ENCODE data around the gene NOX4. TPM values are rescaled to one million over a fixed set of nuclear protein-coding genes. Genes with fewer than 3 reads are reported as not detected.
"Not testable (repeated sequence)": the region's sequence is repeated elsewhere in the genome, so short reads cannot be mapped to it uniquely, and the experiment has no call there.

NOX4 gene
- total RNA-seq, 5 donors from 2014 or later (not counting 1 experiment from before 2014, with no cell fraction given): not detected

GRCh38 chr11:89379976-89380771 lies 111.0 kb downstream of the NOX4 start:
- POLR2A ChIA-PET; ATAC-seq (replicated peaks in 1 of 4); H3K36me3 Mint-ChIP-seq; CTCF ChIA-PET; H3K9me3 Mint-ChIP-seq; H3K27ac ChIP-seq (ENCODE audit: low read length); H3K27me3 Mint-ChIP-seq; H3K4me3 Mint-ChIP-seq; H3K4me3 ChIP-seq (ENCODE audit: control insufficient read depth in 1 of 2, extremely low read depth in 1 of 2, low read length in 1 of 2); H3K27ac Mint-ChIP-seq; DNase-seq; H3K27me3 ChIP-seq (replicated peaks in 1 of 2; ENCODE audit: control insufficient read depth in 2 of 2, extremely low read depth in 1 of 2, insufficient read depth in 2 of 2, low read length in 1 of 2); H3K4me1 ChIP-seq (ENCODE audit: control insufficient read depth in 1 of 2, extremely low read depth in 1 of 2, insufficient read depth in 2 of 2, low read length in 2 of 2); H3K4me1 Mint-ChIP-seq; H3K9me3 ChIP-seq; H3K36me3 ChIP-seq (ENCODE audit: control insufficient read depth in 2 of 2, extremely low read depth in 1 of 2, insufficient read depth in 1 of 2, low read length in 1 of 2): not testable (repeated sequence)

- ATAC-seq (replicated peaks in 1 of 4); DNase-seq; H3K9me3 ChIP-seq; H3K27me3 Mint-ChIP-seq; H3K27me3 ChIP-seq (replicated peaks in 1 of 2; ENCODE audit: control insufficient read depth in 2 of 2, extremely low read depth in 1 of 2, insufficient read depth in 2 of 2, low read length in 1 of 2); H3K4me3 ChIP-seq (ENCODE audit: control insufficient read depth in 1 of 2, extremely low read depth in 1 of 2, low read length in 1 of 2); H3K9me3 Mint-ChIP-seq; POLR2A ChIA-PET; H3K4me1 Mint-ChIP-seq; H3K27ac Mint-ChIP-seq; H3K36me3 Mint-ChIP-seq; CTCF ChIA-PET; H3K27ac ChIP-seq (ENCODE audit: low read length); H3K4me3 Mint-ChIP-seq; H3K4me1 ChIP-seq (ENCODE audit: control insufficient read depth in 1 of 2, extremely low read depth in 1 of 2, insufficient read depth in 2 of 2, low read length in 2 of 2); H3K36me3 ChIP-seq (ENCODE audit: control insufficient read depth in 2 of 2, extremely low read depth in 1 of 2, insufficient read depth in 1 of 2, low read length in 1 of 2): not testable (repeated sequence)
- no CpG with 5 or more reads among the region's 1 CpG for WGBS (ENCODE audit: insufficient coverage)
These were observed 112.2 kb downstream of the NOX4 start for GRCh38 chr11:89378986-89379385.

GRCh38 chr11:89369356-89369755 lies 121.8 kb downstream of the NOX4 start:
- H3K27ac Mint-ChIP-seq; CTCF ChIA-PET; H3K4me1 Mint-ChIP-seq; H3K4me3 Mint-ChIP-seq; H3K36me3 Mint-ChIP-seq; H3K9me3 ChIP-seq; H3K27me3 Mint-ChIP-seq; H3K4me3 ChIP-seq (ENCODE audit: control insufficient read depth in 1 of 2, extremely low read depth in 1 of 2, low read length in 1 of 2); POLR2A ChIA-PET; H3K36me3 ChIP-seq (ENCODE audit: control insufficient read depth in 2 of 2, extremely low read depth in 1 of 2, insufficient read depth in 1 of 2, low read length in 1 of 2); ATAC-seq (replicated peaks in 1 of 4); DNase-seq; H3K9me3 Mint-ChIP-seq; H3K27me3 ChIP-seq (replicated peaks in 1 of 2; ENCODE audit: control insufficient read depth in 2 of 2, extremely low read depth in 1 of 2, insufficient read depth in 2 of 2, low read length in 1 of 2); H3K27ac ChIP-seq (ENCODE audit: low read length); H3K4me1 ChIP-seq (ENCODE audit: control insufficient read depth in 1 of 2, extremely low read depth in 1 of 2, insufficient read depth in 2 of 2, low read length in 2 of 2): not testable (repeated sequence)
- no CpG with 5 or more reads among the region's 2 CpGs for WGBS (ENCODE audit: insufficient coverage)

- H3K4me3 ChIP-seq (ENCODE audit: control insufficient read depth in 1 of 2, extremely low read depth in 1 of 2, low read length in 1 of 2); POLR2A ChIA-PET; H3K36me3 Mint-ChIP-seq; ATAC-seq (replicated peaks in 1 of 4); H3K27ac ChIP-seq (ENCODE audit: low read length); H3K27ac Mint-ChIP-seq; H3K4me1 Mint-ChIP-seq; DNase-seq; H3K9me3 ChIP-seq; H3K4me3 Mint-ChIP-seq; H3K27me3 Mint-ChIP-seq; H3K36me3 ChIP-seq (ENCODE audit: control insufficient read depth in 2 of 2, extremely low read depth in 1 of 2, insufficient read depth in 1 of 2, low read length in 1 of 2); H3K9me3 Mint-ChIP-seq; H3K4me1 ChIP-seq (ENCODE audit: control insufficient read depth in 1 of 2, extremely low read depth in 1 of 2, insufficient read depth in 2 of 2, low read length in 2 of 2); H3K27me3 ChIP-seq (replicated peaks in 1 of 2; ENCODE audit: control insufficient read depth in 2 of 2, extremely low read depth in 1 of 2, insufficient read depth in 2 of 2, low read length in 1 of 2): not testable (repeated sequence)
- CTCF ChIA-PET: interaction anchor here in 1 of 2 donors (0.7 kb wide), 1 partner anchor 193 kb away, joined by 3 read pairs; no protein-coding TSS in a partner anchor
- WGBS (ENCODE audit: insufficient coverage): no CpG with 5 or more reads among the region's 2 CpGs
These were observed 126.3 kb downstream of the NOX4 start for GRCh38 chr11:89364856-89365255.

- ChIA-PET CTCF (interaction anchor here in 1 of 2 donors (0.7 kb wide), 1 partner anchor 138 kb away, joined by 4 read pairs; no protein-coding TSS in a partner anchor), POLR2A (no interaction called here)
- DNase-seq: no peak
- no peaks in the 10 kb centered on the region for H3K27me3 ChIP-seq (replicated peaks in 1 of 2; ENCODE audit: control insufficient read depth in 2 of 2, extremely low read depth in 1 of 2, insufficient read depth in 2 of 2, low read length in 1 of 2)
- H3K4me3 ChIP-seq (ENCODE audit: control insufficient read depth in 1 of 2, extremely low read depth in 1 of 2, low read length in 1 of 2): no peak overlapping the region
- ATAC-seq (replicated peaks in 1 of 4): no peak
- no peak overlapping the region for H3K27ac Mint-ChIP-seq
- H3K36me3 ChIP-seq (ENCODE audit: control insufficient read depth in 2 of 2, extremely low read depth in 1 of 2, insufficient read depth in 1 of 2, low read length in 1 of 2): no peaks in the 10 kb centered on the region
- no peaks in the 10 kb centered on the region for H3K4me1 Mint-ChIP-seq
- no peak overlapping the region for H3K4me3 Mint-ChIP-seq
- no peaks in the 10 kb centered on the region for H3K9me3 Mint-ChIP-seq
- no peaks in the 10 kb centered on the region for H3K27me3 Mint-ChIP-seq
- H3K27ac ChIP-seq (ENCODE audit: low read length): no peak overlapping the region
- H3K36me3 Mint-ChIP-seq: no peaks in the 10 kb centered on the region
- no peaks in the 10 kb centered on the region for H3K4me1 ChIP-seq (ENCODE audit: control insufficient read depth in 1 of 2, extremely low read depth in 1 of 2, insufficient read depth in 2 of 2, low read length in 2 of 2)
- no peaks in the 10 kb centered on the region for H3K9me3 ChIP-seq
- WGBS (ENCODE audit: insufficient coverage): 88% methylated on average over 2 of the region's 2 CpGs
These were observed 129.4 kb downstream of the NOX4 start for GRCh38 chr11:89361734-89362133.

GRCh38 chr11:89359208-89359607 lies 132.0 kb downstream of the NOX4 start:
- H3K4me3 ChIP-seq (ENCODE audit: control insufficient read depth in 1 of 2, extremely low read depth in 1 of 2, low read length in 1 of 2); H3K9me3 Mint-ChIP-seq; H3K4me1 ChIP-seq (ENCODE audit: control insufficient read depth in 1 of 2, extremely low read depth in 1 of 2, insufficient read depth in 2 of 2, low read length in 2 of 2); POLR2A ChIA-PET; H3K27ac ChIP-seq (ENCODE audit: low read length); H3K36me3 Mint-ChIP-seq; ATAC-seq (replicated peaks in 1 of 4); H3K4me3 Mint-ChIP-seq; H3K27ac Mint-ChIP-seq; CTCF ChIA-PET; H3K36me3 ChIP-seq (ENCODE audit: control insufficient read depth in 2 of 2, extremely low read depth in 1 of 2, insufficient read depth in 1 of 2, low read length in 1 of 2); H3K27me3 ChIP-seq (replicated peaks in 1 of 2; ENCODE audit: control insufficient read depth in 2 of 2, extremely low read depth in 1 of 2, insufficient read depth in 2 of 2, low read length in 1 of 2); DNase-seq; H3K4me1 Mint-ChIP-seq; H3K27me3 Mint-ChIP-seq; H3K9me3 ChIP-seq: not testable (repeated sequence)

- H3K27me3 Mint-ChIP-seq: no peaks in the 10 kb centered on the region
- no peaks in the 10 kb centered on the region for H3K36me3 Mint-ChIP-seq
- H3K9me3 Mint-ChIP-seq: no peaks in the 10 kb centered on the region
- Histone ChIP-seq H3K9me3 (no peaks in the 10 kb centered on the region), H3K4me3 (ENCODE audit: control insufficient read depth in 1 of 2, extremely low read depth in 1 of 2, low read length in 1 of 2) (no peak overlapping the region), H3K36me3 (ENCODE audit: control insufficient read depth in 2 of 2, extremely low read depth in 1 of 2, insufficient read depth in 1 of 2, low read length in 1 of 2) (no peaks in the 10 kb centered on the region), H3K27me3 (replicated peaks in 1 of 2; ENCODE audit: control insufficient read depth in 2 of 2, extremely low read depth in 1 of 2, insufficient read depth in 2 of 2, low read length in 1 of 2) (no peaks in the 10 kb centered on the region), H3K27ac (ENCODE audit: low read length) (no peak overlapping the region), H3K4me1 (ENCODE audit: control insufficient read depth in 1 of 2, extremely low read depth in 1 of 2, insufficient read depth in 2 of 2, low read length in 2 of 2) (no peaks in the 10 kb centered on the region)
- CTCF ChIA-PET: no interaction called here
- no peak overlapping the region for H3K27ac Mint-ChIP-seq
- no CpG with 5 or more reads among the region's 4 CpGs for WGBS (ENCODE audit: insufficient coverage)
- H3K4me1 Mint-ChIP-seq: no peaks in the 10 kb centered on the region
- POLR2A ChIA-PET: no interaction called here
- no peak for DNase-seq
- no peak overlapping the region for H3K4me3 Mint-ChIP-seq
- no peak for ATAC-seq (replicated peaks in 1 of 4)
These were observed 132.4 kb downstream of the NOX4 start for GRCh38 chr11:89358761-89359160.
